GM21576 (cell line): ENCODE results near the gene CPXM2.

Experiments
- ATAC-seq: cut with Tn5 transposase; IDR thresholded peaks from one replicate; pipeline ENCODE4 v1.9.1; 2021; ENCODE audit warnings: mild to moderate bottlenecking, moderate library complexity; ENCODE audit not compliant: unreplicated experiment

CPXM2 gene

GRCh38 chr10:123906296-123906695 is 14.7 kb upstream of the CPXM2 start:
- ATAC-seq = no peak

GRCh38 chr10:123904834-123905409 is 13.3 kb upstream of the CPXM2 start:
- ATAC-seq = no peak

GRCh38 chr10:123903621-123904020 is 12.0 kb upstream of the CPXM2 start:
- ATAC-seq = no peak

GRCh38 chr10:123901621-123902020 is 10.0 kb upstream of the CPXM2 start:
- no peak for ATAC-seq

GRCh38 chr10:123897146-123897545 is 5.5 kb upstream of the CPXM2 start:
- no peak for ATAC-seq

- no peak for ATAC-seq
Observed at GRCh38 chr10:123896246-123896927, 4.8 kb upstream of the CPXM2 start.

GRCh38 chr10:123893651-123894050 is 2.0 kb upstream of the CPXM2 start:
- ATAC-seq = no peak

- no peak for ATAC-seq
Observed at GRCh38 chr10:123890756-123891143, 857 bp downstream of the CPXM2 start.

- ATAC-seq = no peak
Observed at GRCh38 chr10:123890226-123890625, 1.4 kb downstream of the CPXM2 start.

GRCh38 chr10:123889821-123890220 is 1.8 kb downstream of the CPXM2 start:
- ATAC-seq = no peak

GRCh38 chr10:123888751-123889150 is 2.9 kb downstream of the CPXM2 start:
- ATAC-seq = no peak

- no peak for ATAC-seq
Observed at GRCh38 chr10:123888256-123888655, 3.4 kb downstream of the CPXM2 start.

GRCh38 chr10:123886292-123886691 is 5.3 kb downstream of the CPXM2 start:
- no peak for ATAC-seq

GRCh38 chr10:123885406-123886170 is 6.0 kb downstream of the CPXM2 start:
- no peak for ATAC-seq

- no peak for ATAC-seq
Observed at GRCh38 chr10:123884907-123885381, 6.7 kb downstream of the CPXM2 start.

- ATAC-seq = no peak
Observed at GRCh38 chr10:123884351-123884906, 7.2 kb downstream of the CPXM2 start.

- ATAC-seq = no peak
Observed at GRCh38 chr10:123883673-123884320, 7.8 kb downstream of the CPXM2 start.

GRCh38 chr10:123882681-123883445 is 8.7 kb downstream of the CPXM2 start:
- ATAC-seq = no peak

- ATAC-seq = no peak
Observed at GRCh38 chr10:123882177-123882576, 9.4 kb downstream of the CPXM2 start.

GRCh38 chr10:123879606-123880257 is 11.9 kb downstream of the CPXM2 start:
- ATAC-seq = no peak
